Astrocyte (in vitro differentiated cells and primary cell): ENCODE results near the gene SHROOM3. TPM values are rescaled to one million over a fixed set of nuclear protein-coding genes. Genes with fewer than 3 reads are reported as not detected.

Source experiments
- DNase-seq: peaks from one replicate; pipeline ENCODE4 v3.0.0-alpha.2; 2010; ENCODE audit warnings: low read depth
- FAIRE-seq: peaks from 2 replicates; lab custom pipeline; 2011; peaks lifted over from hg19 to GRCh38; lab: Jason Lieb, UNC
- H2AFZ ChIP-seq: 2 replicates; pipeline ENCODE4 v1.6.0; 2012; ENCODE audit warnings: low read depth, low read length, inconsistent platforms
- H3K27ac ChIP-seq: 2 replicates; pipeline ENCODE4 v1.5.1; 2011; ENCODE audit warnings: low read depth, low read length, inconsistent platforms
- H3K27me3 ChIP-seq: 2 replicates; pipeline ENCODE4 v1.6.0; 2011; ENCODE audit warnings: low read length, inconsistent platforms; ENCODE audit not compliant: insufficient read depth
- H3K36me3 ChIP-seq: 2 replicates; pipeline ENCODE4 v1.5.1; 2011; ENCODE audit warnings: low read length, inconsistent platforms; ENCODE audit not compliant: insufficient read depth
- H3K4me1 ChIP-seq: 2 replicates; pipeline ENCODE4 v1.5.1; 2011; ENCODE audit warnings: low read length, inconsistent platforms; ENCODE audit not compliant: insufficient read depth
- H3K4me2 ChIP-seq: 2 replicates; pipeline ENCODE4 v1.6.0; 2012; ENCODE audit warnings: low read length, inconsistent platforms
- H3K4me3 ChIP-seq: 2 replicates; pipeline ENCODE4 v1.5.1; 2011; ENCODE audit warnings: low read depth, mild to moderate bottlenecking, low read length, inconsistent platforms; ENCODE audit not compliant: insufficient read depth
- H3K79me2 ChIP-seq: 2 replicates; pipeline ENCODE4 v1.6.0; 2012; ENCODE audit warnings: mild to moderate bottlenecking, low read length, inconsistent platforms; ENCODE audit not compliant: insufficient read depth
- H3K9ac ChIP-seq: 2 replicates; pipeline ENCODE4 v1.6.0; 2012; ENCODE audit warnings: mild to moderate bottlenecking, low read length, inconsistent platforms
- H3K9me3 ChIP-seq: 2 replicates; pipeline ENCODE4 v1.5.1; 2012; ENCODE audit warnings: low read depth, mild to moderate bottlenecking, low read length, inconsistent platforms; ENCODE audit not compliant: insufficient read depth
- H4K20me1 ChIP-seq: 2 replicates; pipeline ENCODE4 v1.6.0; 2012; ENCODE audit warnings: low read length, inconsistent platforms; ENCODE audit not compliant: insufficient read depth
- H3K27ac Mint-ChIP-seq: one replicate; pipeline ENCODE4 v1.8.0; 2021; ENCODE audit warnings: mild to moderate bottlenecking, mixed read lengths; ENCODE audit not compliant: unreplicated experiment
- H3K27me3 Mint-ChIP-seq: one replicate; pipeline ENCODE4 v1.8.0; 2021; ENCODE audit warnings: low read depth, mixed read lengths; ENCODE audit not compliant: unreplicated experiment
- H3K36me3 Mint-ChIP-seq: one replicate; pipeline ENCODE4 v1.8.0; 2021; ENCODE audit warnings: low read depth, mixed read lengths; ENCODE audit not compliant: unreplicated experiment
- H3K4me1 Mint-ChIP-seq: one replicate; pipeline ENCODE4 v1.8.0; 2021; ENCODE audit warnings: low read depth, mixed read lengths; ENCODE audit not compliant: unreplicated experiment
- H3K4me3 Mint-ChIP-seq: one replicate; pipeline ENCODE4 v1.8.0; 2021; ENCODE audit warnings: mild to moderate bottlenecking, moderate library complexity, mixed read lengths; ENCODE audit not compliant: unreplicated experiment
- H3K9me3 Mint-ChIP-seq: one replicate; pipeline ENCODE4 v1.8.0; 2021; ENCODE audit warnings: mild to moderate bottlenecking, mixed read lengths; ENCODE audit not compliant: unreplicated experiment
- CTCF ChIP-seq: IDR thresholded peaks from 2 replicates; pipeline ENCODE4 v1.5.1; 2011; ENCODE audit warnings: low read depth, mild to moderate bottlenecking, inconsistent platforms, low read length, moderate library complexity; ENCODE audit not compliant: insufficient read depth
- EZH2 ChIP-seq: IDR thresholded peaks from 2 replicates; pipeline ENCODE4 v1.6.1; 2012; ENCODE audit warnings: mild to moderate bottlenecking, low read length, inconsistent platforms; ENCODE audit not compliant: insufficient read depth
- total RNA-seq: library from RNA; stranded (reverse); gene quantifications from 2 replicates; pipeline ENCODE4 v1.2.1, GENCODE V29; 2021

The SHROOM3 gene
- total RNA-seq, 1 donor from 2014 or later = 64.6 TPM

- Histone ChIP-seq H3K9me3 (no peaks in the 10 kb centered on the region), H3K79me2 (no peaks in the 10 kb centered on the region), H3K4me1 (no peaks in the 10 kb centered on the region), H3K36me3 (no peaks in the 10 kb centered on the region), H4K20me1 (no peaks in the 10 kb centered on the region), H2AFZ (no peak overlapping the region), H3K4me2 (no peak overlapping the region), H3K27ac (no peak overlapping the region), H3K4me3 (no peak overlapping the region), H3K27me3 (no peaks in the 10 kb centered on the region), H3K9ac (no peak overlapping the region)
- DNase-seq (no peak), FAIRE-seq (no peak)
- Mint-ChIP-seq H3K27me3 (no peaks in the 10 kb centered on the region), H3K9me3 (peaks cover 5% of the 10 kb centered on the region), H3K4me1 (peaks cover 12% of the 10 kb centered on the region), H3K36me3 (peaks cover 7% of the 10 kb centered on the region), H3K27ac (peak overlapping the region; percentile 35), H3K4me3 (no peak overlapping the region)
- TF ChIP-seq CTCF = no peak
- no peak for TF ChIP-seq EZH2
Observed at GRCh38 chr4:76523593-76523992, 88.6 kb downstream of the SHROOM3 start.

- Histone ChIP-seq H3K9me3 (no peaks in the 10 kb centered on the region), H3K4me2 (no peak overlapping the region), H2AFZ (no peak overlapping the region), H3K79me2 (no peaks in the 10 kb centered on the region), H3K9ac (no peak overlapping the region), H3K36me3 (no peaks in the 10 kb centered on the region), H3K4me3 (no peak overlapping the region), H3K27me3 (no peaks in the 10 kb centered on the region), H3K4me1 (no peaks in the 10 kb centered on the region), H4K20me1 (no peaks in the 10 kb centered on the region), H3K27ac (no peak overlapping the region)
- Mint-ChIP-seq H3K27me3 (no peaks in the 10 kb centered on the region), H3K36me3 (peaks cover 7% of the 10 kb centered on the region), H3K4me3 (no peak overlapping the region), H3K4me1 (peaks cover 11% of the 10 kb centered on the region), H3K27ac (no peak overlapping the region), H3K9me3 (peaks cover 5% of the 10 kb centered on the region)
- no peak for TF ChIP-seq EZH2
- TF ChIP-seq CTCF = no peak
- DNase-seq (no peak), FAIRE-seq (no peak)
Observed at GRCh38 chr4:76525751-76526150, 90.7 kb downstream of the SHROOM3 start.

- Mint-ChIP-seq H3K4me3 (no peak overlapping the region), H3K27me3 (no peaks in the 10 kb centered on the region), H3K36me3 (peaks cover 10% of the 10 kb centered on the region), H3K4me1 (peaks cover 13% of the 10 kb centered on the region), H3K9me3 (peaks cover 5% of the 10 kb centered on the region), H3K27ac (peak overlapping the region; percentile 75)
- H3K4me2 ChIP-seq = no peak overlapping the region
- no peaks in the 10 kb centered on the region for H3K36me3 ChIP-seq
- no peaks in the 10 kb centered on the region for H3K79me2 ChIP-seq
- no peaks in the 10 kb centered on the region for H3K4me1 ChIP-seq
- no peaks in the 10 kb centered on the region for H3K27me3 ChIP-seq
- no peak overlapping the region for H3K27ac ChIP-seq
- TF ChIP-seq EZH2 (no peak), CTCF (no peak)
- no peaks in the 10 kb centered on the region for H4K20me1 ChIP-seq
- no peak for FAIRE-seq
- no peak overlapping the region for H2AFZ ChIP-seq
- peak; percentile 79 for DNase-seq
- no peak overlapping the region for H3K9ac ChIP-seq
- H3K4me3 ChIP-seq = no peak overlapping the region
- H3K9me3 ChIP-seq = no peaks in the 10 kb centered on the region
Observed at GRCh38 chr4:76526585-76526990, 91.6 kb downstream of the SHROOM3 start.
